ENCODE data around the gene DCAF4.

DCAF4 gene

DNA sequence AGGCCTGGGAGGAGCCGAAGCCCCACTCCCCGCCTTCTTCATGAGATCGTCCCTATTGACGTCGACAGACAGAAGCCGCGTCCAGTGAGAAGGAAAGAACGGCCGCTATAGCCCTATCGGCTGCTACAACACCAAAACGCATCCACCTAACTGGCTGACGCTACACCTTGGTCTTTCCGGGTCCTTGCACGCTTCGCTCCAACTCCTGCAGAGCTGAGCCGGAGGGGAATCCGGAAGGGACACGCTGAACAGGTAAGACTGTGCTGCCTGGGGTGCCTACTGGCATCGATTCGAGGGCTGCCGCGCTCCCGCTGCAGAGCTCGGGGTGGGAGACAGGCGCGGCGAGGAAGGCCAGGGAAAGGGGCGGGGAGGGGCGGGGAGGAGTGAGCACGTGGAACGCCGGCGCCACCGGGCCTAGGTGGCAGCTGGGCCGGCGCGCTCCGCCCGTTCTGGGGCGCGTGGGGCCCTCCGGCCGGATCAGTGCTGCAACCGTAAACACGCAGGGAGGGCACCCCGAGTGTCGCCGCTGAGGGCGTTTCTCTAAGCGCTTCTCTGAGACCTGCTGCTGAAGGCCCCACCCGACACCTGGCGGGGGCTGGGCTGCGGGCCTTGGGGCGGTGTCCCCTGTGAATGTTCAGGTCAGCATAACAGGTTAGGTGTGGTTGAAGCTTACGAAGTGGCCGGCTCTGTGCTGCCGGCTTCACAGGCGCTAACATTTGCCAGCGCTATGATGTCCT lies at the start of gene DCAF4:
Gene DCAF4 (plus strand): TSS at position 173 of the 737 bp plus-strand sequence. CDS start 11,515 bp downstream, outside the sequence.
- peak; percentile 37 for DNase-seq

GRCh38 chr14:72876710-72877063 lies 49.6 kb upstream of the DCAF4 start:
- no peak for DNase-seq

DNA sequence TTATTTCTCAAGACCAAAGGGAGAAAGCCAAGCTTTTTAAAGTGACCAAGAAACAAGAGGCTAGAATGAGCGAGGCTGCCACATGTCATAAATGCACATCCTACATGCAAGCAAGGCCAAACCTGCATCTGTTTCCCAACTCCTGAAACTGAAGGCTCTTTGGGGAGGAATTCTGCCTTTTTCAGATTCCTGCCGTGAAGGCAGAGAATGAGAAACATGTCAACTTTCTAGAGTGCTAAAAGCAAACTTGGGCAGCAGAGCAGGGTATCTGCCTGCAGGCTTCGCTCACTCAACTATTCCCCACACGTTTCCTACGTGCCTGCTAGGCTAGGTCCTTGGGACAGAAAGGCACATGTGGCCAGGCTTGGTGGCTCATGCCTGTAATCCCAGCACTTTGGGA lies 47.5 kb upstream of the DCAF4 start:
- DNase-seq, result no peak

DNA sequence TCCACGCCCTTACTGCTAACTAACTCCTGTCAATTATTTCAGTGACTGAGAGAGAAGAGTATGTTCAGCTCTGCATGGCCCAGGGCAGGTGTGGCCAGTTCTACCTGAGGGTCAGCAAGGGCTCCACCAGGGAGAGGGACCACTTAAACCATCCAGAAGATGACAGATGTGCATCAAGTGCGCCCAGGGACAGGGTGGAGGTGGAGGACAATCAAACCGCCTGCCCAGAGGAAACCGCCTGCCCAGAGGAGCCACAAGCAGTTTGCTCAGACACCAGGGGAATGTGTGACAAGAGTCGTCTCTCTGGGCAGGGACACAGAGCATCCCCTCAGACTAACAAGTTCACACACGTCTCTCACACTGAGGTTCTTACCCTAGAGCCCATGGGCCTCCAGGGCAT lies 46.8 kb upstream of the DCAF4 start:
- DNase-seq, result no peak

GRCh38 chr14:72880164-72880563 lies 46.1 kb upstream of the DCAF4 start:
- no peak for DNase-seq

- DNase-seq, result no peak
Measured at GRCh38 chr14:72880820-72881219, 45.4 kb upstream of the DCAF4 start.

DNA sequence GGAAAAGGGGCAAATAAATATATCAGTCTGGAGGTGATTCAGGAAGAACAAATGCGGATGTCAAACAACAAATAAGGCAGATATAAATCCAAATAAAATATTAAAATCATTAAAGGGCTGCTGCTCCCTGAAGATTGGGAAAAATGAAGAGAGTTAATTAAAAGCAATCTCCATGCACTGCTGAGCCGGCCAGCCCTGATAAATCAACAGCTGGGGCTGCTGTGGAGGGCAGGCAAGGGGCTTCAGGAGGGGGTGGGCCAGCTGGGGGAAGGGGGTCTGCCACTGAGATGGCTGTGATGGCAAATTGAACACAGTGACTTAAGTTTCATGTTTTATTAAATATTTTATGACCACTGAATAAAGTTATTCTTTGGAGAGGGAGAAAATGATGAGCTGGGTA lies 44.7 kb upstream of the DCAF4 start:
- no peak for DNase-seq

GRCh38 chr14:72882047-72882446 lies 44.2 kb upstream of the DCAF4 start:
- no peak for DNase-seq

DNA sequence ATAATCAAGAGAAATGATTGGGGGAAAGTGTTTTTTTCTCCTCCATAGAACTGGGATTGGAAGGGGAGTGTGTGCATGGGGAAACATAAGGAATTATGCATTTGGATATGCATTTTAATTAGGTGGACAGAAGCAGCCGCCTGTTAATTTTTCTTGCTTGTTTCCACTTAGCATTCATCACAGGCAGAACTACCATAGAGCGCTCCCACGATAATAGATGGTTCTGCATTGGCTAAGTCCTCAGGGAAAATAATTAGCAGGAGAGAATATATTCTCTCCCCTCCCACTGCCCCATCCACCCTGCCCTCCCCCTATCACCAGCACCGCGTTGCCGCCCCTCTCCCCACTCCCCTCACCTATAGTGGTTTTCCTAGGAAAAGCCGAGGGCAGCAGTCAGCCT lies 43.8 kb upstream of the DCAF4 start:
- no peak for DNase-seq

DNA sequence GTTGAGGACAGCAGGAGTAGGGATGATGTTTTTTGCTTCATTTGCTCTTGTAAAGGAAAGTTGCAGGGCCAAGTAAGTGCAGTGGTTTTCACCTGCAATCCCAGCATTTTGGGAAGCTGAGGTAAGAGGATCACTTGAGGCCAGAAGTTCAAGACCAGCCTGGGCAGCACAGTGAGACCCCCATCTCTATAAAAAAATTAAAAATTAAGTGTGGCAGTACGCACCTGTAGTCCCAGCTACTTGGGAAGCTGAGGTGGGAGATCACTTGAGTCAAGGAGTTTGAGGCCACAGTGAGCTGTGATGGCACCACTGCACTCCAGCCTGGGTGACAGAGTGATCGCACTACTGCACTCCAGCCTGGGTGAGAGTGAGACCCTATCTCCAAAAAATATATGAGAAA lies 43.2 kb upstream of the DCAF4 start:
- no peak for DNase-seq

GRCh38 chr14:72883961-72884360 lies 42.3 kb upstream of the DCAF4 start:
- DNase-seq, result no peak

DNA sequence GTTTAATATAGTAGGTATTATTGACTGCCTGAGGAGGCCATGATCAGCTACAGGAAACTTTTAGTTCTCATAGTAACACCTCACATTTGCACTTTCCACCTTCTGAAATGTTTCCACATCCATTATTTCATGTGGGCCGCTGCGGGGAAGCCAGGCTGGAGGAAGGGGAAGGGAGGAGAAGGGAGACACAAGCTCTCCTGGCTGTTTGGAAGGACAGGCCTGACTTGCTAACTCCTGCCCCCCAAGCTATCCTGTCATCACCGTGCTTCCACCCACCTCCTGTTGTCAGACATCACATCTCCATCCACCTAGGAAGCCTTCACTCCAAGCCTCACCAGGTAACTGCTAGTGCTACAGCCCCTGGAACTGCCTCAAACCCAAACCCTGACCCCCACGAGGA lies 41.9 kb upstream of the DCAF4 start:
- DNase-seq, result no peak

DNA sequence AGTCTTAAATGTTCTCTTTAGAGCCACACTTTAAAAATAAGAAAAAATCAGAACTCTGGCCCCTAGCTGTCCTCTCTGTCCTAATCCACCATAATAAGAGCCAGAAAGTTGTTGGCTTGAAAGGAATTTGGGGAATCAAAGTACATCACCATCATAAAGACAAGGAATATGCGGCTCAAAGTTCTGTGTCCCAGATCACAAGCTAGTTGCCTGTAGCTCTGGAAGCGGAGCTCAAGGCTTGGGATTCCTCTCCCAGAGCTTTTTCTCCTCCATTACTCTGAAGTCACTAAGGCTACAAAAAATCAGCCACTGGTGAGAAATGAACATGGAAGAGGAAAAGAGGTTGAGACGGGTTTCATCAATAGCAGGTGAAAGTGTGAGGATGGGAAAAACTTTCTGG lies 38.8 kb upstream of the DCAF4 start:
- DNase-seq, result no peak

DNA sequence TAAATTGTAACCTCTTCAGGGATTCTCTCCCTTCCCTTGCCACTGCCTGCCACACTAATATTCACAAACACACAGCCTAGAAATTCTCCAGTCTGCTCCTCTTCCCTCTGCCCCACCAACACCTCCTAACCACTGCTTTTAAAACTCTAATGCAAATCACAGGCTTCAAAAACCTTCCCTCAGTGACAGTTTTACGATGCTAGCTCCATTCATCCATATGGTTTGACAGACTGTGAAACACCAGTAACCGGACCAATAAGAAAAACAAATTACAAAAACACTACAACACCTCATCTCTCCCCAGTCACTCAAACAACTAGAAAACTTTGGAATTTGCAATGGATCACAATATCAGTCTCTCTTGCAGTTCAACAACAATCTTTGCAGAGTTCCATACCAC lies 38.1 kb upstream of the DCAF4 start:
- DNase-seq, result no peak

DNA sequence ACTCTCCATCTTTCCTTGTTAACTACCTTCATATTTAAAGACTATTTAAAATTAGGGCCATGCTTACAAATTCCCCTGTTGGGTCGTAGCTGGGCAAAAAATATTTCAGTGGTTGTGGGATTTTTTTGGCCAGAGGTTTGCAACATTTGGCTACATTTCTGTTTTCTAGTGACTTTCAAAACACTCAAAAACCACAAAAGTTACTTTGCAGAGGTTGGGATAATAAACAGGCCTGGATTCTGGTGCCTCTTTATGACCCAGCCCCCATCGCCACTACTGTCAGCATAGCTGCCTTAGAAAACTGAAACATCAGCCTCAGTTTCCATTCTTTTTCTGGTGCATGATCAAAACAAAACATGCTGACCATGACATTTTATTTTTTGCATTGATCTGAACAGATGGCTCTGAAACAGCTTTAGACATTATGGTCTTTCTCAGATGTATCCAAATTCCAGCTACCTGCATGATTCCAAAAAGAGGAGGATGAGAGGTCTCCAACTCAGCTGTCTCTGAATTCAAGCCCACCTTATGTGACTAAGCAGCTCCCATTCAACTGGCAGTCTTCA lies 37.5 kb upstream of the DCAF4 start:
- DNase-seq, result no peak

GRCh38 chr14:72889366-72889765 lies 36.9 kb upstream of the DCAF4 start:
- DNase-seq, result no peak

DNA sequence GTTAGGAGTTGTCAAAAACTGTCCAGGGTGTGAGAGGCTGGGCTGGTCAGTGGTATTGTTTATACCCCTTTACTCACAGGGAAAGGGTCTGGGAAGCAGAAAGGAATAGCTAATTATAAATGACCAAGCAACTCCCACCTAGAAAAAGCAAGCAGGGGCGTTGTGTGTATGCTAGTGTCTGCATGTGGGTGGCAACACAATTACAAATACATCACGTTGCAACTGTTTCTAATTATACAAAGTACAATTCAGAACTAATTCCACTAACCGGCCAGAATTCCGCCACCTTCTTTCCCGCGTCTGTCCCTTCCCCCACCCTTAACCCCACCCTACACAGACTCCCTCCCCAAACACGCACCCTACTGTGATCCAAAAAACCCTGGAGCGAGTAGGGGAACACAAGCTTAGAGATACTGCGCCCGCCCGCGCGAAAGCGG lies 34.6 kb upstream of the DCAF4 start:
- DNase-seq, result no peak

DNA sequence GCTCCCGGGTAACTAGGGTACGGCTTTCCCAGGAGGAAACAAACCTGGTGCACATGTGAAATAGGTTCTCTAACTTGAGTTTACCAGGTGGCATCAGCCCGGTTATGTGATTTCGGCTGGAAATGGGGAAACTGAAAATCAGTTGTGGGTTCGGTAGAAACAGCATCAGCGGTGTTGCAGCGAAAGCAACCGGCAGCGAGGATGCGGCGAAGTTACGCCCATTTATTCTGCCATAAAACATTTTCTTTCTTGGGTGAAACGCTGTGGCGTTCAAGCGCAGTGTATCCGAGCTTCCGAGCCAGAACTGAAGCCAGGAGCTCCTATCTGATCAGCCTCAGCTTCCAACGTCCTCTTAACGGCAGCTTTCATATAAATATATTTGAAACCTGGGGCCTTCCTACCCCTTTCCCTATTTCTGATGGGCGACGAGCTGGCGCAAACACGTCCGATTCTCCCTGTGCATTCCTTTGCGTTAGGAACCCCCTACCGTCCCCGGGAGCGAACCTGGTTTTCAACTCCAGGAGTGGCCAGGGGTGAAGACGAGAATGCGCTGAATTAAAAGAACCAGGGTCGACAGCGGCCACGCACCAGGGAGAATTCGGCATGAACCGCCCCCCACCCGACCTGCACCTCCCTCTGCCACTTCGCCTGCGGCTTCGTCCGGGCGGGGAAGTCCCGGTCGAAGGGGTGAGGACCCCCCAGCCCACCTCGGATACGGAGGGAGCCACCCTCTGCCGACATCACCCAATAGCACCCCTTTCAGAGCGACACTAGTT lies 34.0 kb upstream of the DCAF4 start:
- no peak for DNase-seq

- DNase-seq, result no peak
Measured at GRCh38 chr14:72892879-72893635, 33.2 kb upstream of the DCAF4 start.

DNA sequence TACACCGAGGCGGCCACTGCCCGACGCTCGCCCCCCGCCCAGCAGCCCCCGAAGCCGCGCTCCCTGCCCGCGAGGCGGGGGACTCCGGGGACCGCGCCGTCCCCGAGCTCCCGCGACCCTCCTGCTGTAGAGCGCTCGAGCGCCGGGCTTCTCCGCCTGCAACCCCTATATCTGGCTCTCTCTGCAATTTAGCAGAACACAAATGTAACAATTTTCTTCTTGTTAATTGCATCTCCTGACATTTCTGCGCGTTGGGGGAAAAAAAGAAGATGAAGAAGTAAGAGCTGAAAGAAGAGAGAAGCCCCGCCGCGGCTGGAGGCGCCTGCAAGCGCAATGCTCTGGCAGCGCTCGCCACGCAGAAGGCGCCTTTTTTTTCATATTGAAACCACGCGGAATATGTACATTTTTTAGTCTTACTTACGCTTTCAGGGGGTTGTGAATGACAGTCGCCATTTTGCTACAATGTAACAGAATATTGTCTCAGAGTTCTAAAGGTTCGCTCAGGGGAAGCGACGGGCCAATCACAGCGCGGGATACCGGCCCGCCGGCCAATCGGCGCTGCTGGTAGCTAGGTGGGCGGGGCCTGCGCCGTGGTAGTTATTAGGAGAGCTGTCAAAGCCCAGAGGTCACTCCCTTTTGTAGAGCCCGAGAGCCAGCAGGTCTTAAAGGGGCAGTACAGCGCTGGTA lies 32.5 kb upstream of the DCAF4 start, which contains the start of gene DPF3:
Gene DPF3 (minus strand): TSS at position 466 of the 687 bp plus-strand sequence. CDS start 13 bp downstream, at position 453.
- peak; percentile 19 for DNase-seq

GRCh38 chr14:72894323-72894622 lies 32.0 kb upstream of the DCAF4 start:
- DNase-seq, result no peak

GRCh38 chr14:72894623-72895378 lies 31.5 kb upstream of the DCAF4 start:
- no peak for DNase-seq
